ENCODE measurements around the gene DOK3. TPM values are rescaled to one million over a fixed set of nuclear protein-coding genes. Genes with fewer than 3 reads are reported as not detected.
A peak's percentile ranks its signal among the peaks of the same experiment; 100 is the strongest.

The DOK3 gene
- total RNA-seq, 4 donors from 2014 or later, result 6.1 to 16.6 (median 6.6) TPM

DNA sequence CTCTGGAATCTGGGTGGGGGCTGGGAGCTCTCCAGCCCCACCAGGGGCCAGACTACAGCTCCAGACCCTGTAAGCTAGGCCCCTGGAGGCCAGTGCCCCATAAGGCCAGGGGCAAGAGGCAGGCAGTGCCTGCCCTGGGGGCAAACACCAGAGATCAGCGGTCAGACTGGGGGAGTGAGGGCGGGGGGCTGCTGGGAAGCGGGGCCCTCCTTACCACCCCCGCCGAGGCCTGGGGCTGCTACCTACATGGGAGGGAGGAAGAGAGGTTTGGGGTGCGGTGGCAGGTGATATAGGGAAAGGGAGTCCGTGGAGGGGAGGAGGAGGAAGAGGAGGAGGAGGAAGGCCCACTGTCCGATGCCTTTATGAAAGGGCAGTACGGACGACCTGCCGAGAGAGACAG, 50.3 kb downstream of the DOK3 start:
- Histone ChIP-seq H3K9me3 (no peaks in the 10 kb centered on the region), H3K4me1 (peaks cover 0 to 43% (median 3%) of the 10 kb centered on the region in 3 donors), H3K27ac (peak overlapping the region in 2 of 4 donors; percentile 58 to 81), H3K4me3 (no peak overlapping the region), H3K27me3 (no peaks in the 10 kb centered on the region), H3K36me3 (peaks cover 0 to 40% of the 10 kb centered on the region in 2 donors)
- ATAC-seq, result no peak
- WGBS, 2 donors (ENCODE audit: low coverage in 1 of 2), result 83% methylated on average over 4 of the region's 11 CpGs; no CpG with 5 or more reads in 1 of the 2 donors
- TF ChIP-seq EP300 (IDR thresholded peaks at IDR 0.05), result no peak
- no peak for TF ChIP-seq CTCF (IDR thresholded peaks at IDR 0.05)
- TF ChIP-seq POLR2AphosphoS5 (IDR thresholded peaks at IDR 0.05), result no peak
- no peak for TF ChIP-seq POLR2A (IDR thresholded peaks at IDR 0.05)

GRCh38 chr5:177458912-177459350, 50.7 kb downstream of the DOK3 start:
- no peak overlapping the region for H3K4me3 ChIP-seq
- ATAC-seq, result no peak
- peak overlapping the region in 2 of 4 donors; percentile 58 to 81 for H3K27ac ChIP-seq
- no peaks in the 10 kb centered on the region for H3K9me3 ChIP-seq
- no peaks in the 10 kb centered on the region for H3K27me3 ChIP-seq
- TF ChIP-seq POLR2A (IDR thresholded peaks at IDR 0.05) (no peak), CTCF (IDR thresholded peaks at IDR 0.05) (no peak), POLR2AphosphoS5 (IDR thresholded peaks at IDR 0.05) (no peak), EP300 (IDR thresholded peaks at IDR 0.05) (no peak)
- peaks cover 0 to 47% (median 7%) of the 10 kb centered on the region in 3 donors for H3K4me1 ChIP-seq
- no CpG with 5 or more reads among the region's 14 CpGs for WGBS, 2 donors (ENCODE audit: low coverage in 1 of 2)
- H3K36me3 ChIP-seq, result peaks cover 0 to 35% of the 10 kb centered on the region in 2 donors

DNA sequence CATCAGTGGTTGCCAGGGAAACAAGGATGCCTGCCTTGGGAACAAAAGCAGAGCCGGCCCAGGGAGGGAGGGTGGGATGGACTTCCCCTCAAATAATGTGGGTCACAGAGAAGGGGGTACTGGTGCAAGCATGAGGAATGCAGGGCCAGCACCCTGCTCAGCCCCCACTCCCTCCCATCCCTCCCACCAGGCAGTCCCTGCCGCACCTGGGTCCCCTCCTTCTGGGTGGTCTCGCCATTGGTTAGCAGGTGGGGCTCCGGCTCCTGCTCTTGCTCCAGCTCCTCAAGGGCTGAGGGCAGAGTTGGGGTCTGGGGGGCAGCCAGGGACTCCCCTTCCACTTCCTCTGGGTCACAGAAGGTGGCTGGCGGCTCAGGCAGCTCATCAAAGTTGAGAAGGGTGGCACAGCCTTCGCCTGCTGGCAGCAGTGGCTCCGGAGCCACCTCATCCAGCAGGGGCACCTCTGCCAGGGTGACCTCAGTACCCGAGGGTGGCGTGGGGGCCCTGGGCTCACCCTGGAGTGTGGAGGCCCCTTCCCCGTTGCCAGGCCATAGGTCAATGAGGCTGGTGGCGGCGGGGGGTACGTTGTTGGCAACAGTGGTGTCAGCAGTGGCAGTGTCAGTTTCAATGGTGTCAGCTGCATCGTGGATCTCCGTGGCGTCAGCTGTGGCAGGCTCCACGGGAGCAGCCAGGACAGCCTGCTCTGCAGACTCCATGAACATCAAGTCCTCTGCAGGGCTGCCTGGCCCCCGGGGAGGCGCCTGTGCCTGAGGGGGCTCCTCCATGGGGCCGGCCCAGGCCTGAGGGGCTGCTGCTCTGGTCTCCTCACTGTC, 51.6 kb downstream of the DOK3 start:
- ATAC-seq, result no peak
- H3K4me1 ChIP-seq, result peaks cover 0 to 54% (median 10%) of the 10 kb centered on the region in 3 donors
- peaks cover 0 to 31% of the 10 kb centered on the region in 2 donors for H3K36me3 ChIP-seq
- no peak overlapping the region for H3K4me3 ChIP-seq
- peak overlapping the region in 3 of 4 donors; percentile 58 to 81 (median 74) for H3K27ac ChIP-seq
- peaks cover 5% of the 10 kb centered on the region for H3K27me3 ChIP-seq
- no peaks in the 10 kb centered on the region for H3K9me3 ChIP-seq
- WGBS, 2 donors (ENCODE audit: low coverage in 1 of 2), result 0% methylated on average over 1 of the region's 20 CpGs; no CpG with 5 or more reads in 1 of the 2 donors
- TF ChIP-seq POLR2A (IDR thresholded peaks at IDR 0.05), result no peak
- TF ChIP-seq EP300 (IDR thresholded peaks at IDR 0.05), result no peak
- no peak for TF ChIP-seq POLR2AphosphoS5 (IDR thresholded peaks at IDR 0.05)
- TF ChIP-seq CTCF (IDR thresholded peaks at IDR 0.05), result no peak

GRCh38 chr5:177456976-177457851, 52.4 kb downstream of the DOK3 start:
- Histone ChIP-seq H3K27me3 (peaks cover 13% of the 10 kb centered on the region), H3K4me1 (peaks cover 0 to 54% (median 10%) of the 10 kb centered on the region in 3 donors), H3K9me3 (no peaks in the 10 kb centered on the region), H3K27ac (peak overlapping the region in 3 of 4 donors; percentile 74 to 81 (median 79)), H3K4me3 (no peak overlapping the region), H3K36me3 (peaks cover 0 to 31% of the 10 kb centered on the region in 2 donors)
- ATAC-seq, result peak; percentile 67
- peak in 3 of 4 experiments; percentile 50 to 83 (median 76) for TF ChIP-seq CTCF (IDR thresholded peaks at IDR 0.05)
- TF ChIP-seq POLR2AphosphoS5 (IDR thresholded peaks at IDR 0.05), result no peak
- TF ChIP-seq POLR2A (IDR thresholded peaks at IDR 0.05), result no peak
- 42 to 75% methylated on average over 3 to 8 of the region's 24 CpGs for WGBS, 2 donors (ENCODE audit: low coverage in 1 of 2)
